Measurements from ENCODE around the gene MRTFA. TPM values are rescaled to one million over a fixed set of nuclear protein-coding genes. Genes with fewer than 3 reads are reported as not detected.

MRTFA gene
- total and polyA plus RNA-seq, 2 of the 13 experiments (the other 11 are each of a cell fraction or from before 2014, with no cell fraction given), result 2.4 to 8.2 TPM

- TF ChIP-seq HMGXB3 (CRISPR knock-in tag; IDR thresholded peaks at IDR 0.05; ENCODE audit: borderline replicate concordance) (0 out of 2 replicates have a peak, but pooled peaks have one; percentile 18), CENPT (CRISPR knock-in tag; IDR thresholded peaks at IDR 0.05; ENCODE audit: low read depth) (0 out of 2 replicates have a peak, but pooled peaks have one; percentile 73), HNRNPK (IDR thresholded peaks at IDR 0.05; ENCODE audit: low read depth, low read length, poor library complexity, severe bottlenecking) (peak; percentile 83), ZNF777 (CRISPR knock-in tag; IDR thresholded peaks at IDR 0.05) (0 out of 2 replicates have a peak, but pooled peaks have one; percentile 30), KLF6 (CRISPR knock-in tag; IDR thresholded peaks at IDR 0.05) (peak; percentile 71), WIZ (CRISPR knock-in tag; IDR thresholded peaks at IDR 0.05) (0 out of 2 replicates have a peak, but pooled peaks have one; percentile 55), NCOR1 (IDR thresholded peaks at IDR 0.05; ENCODE audit: borderline replicate concordance, low read length) (no peak), ELF3 (CRISPR knock-in tag; IDR thresholded peaks at IDR 0.05) (peak; percentile 85), KDM2A (CRISPR knock-in tag; IDR thresholded peaks at IDR 0.05; ENCODE audit: borderline replicate concordance, low read depth) (peak; percentile 78; the same call in 1 of the 2 replicates), DMAP1 (CRISPR knock-in tag; IDR thresholded peaks at IDR 0.05) (peak; percentile 55), ZNF547 (CRISPR knock-in tag; IDR thresholded peaks at IDR 0.05) (peak; percentile 89), ZNF883 (CRISPR knock-in tag; IDR thresholded peaks at IDR 0.05; ENCODE audit: not compliant biosample characterization) (peak; percentile 13), AKAP8 (CRISPR knock-in tag; IDR thresholded peaks at IDR 0.05) (peak; percentile 77; the same call in 1 of the 2 replicates), KMT2A (CRISPR knock-in tag; IDR thresholded peaks at IDR 0.05) (peak; percentile 90), PHF8 (CRISPR knock-in tag; IDR thresholded peaks at IDR 0.05) (peak; percentile 89), ZNF160 (CRISPR knock-in tag; IDR thresholded peaks at IDR 0.05) (peak; percentile 75; the same call in 1 of the 2 replicates), DNMT3B (CRISPR knock-in tag; conservative IDR thresholded peaks at IDR 0.05) (no peak; the same call in none of the 2 replicates), TFDP2 (CRISPR knock-in tag; IDR thresholded peaks at IDR 0.05) (peak; percentile 83), ZNF451 (CRISPR knock-in tag; IDR thresholded peaks at IDR 0.05) (peak; percentile 68), RNF219 (CRISPR knock-in tag; IDR thresholded peaks at IDR 0.05) (no peak)
Measured at GRCh38 chr22:40636380-40637182, at the start of gene MRTFA (continued).

Data from HepG2 (cell line).